Transverse colon (tissue), 3 donors: Measurements from ENCODE around the gene SLC2A4.

Experiments used
- CTCF ChIP-seq, 5 experiments: fragments of 200-600 bp in 3 of 5; fragments of 450-650 bp in 2 of 5; sonication (generic) in 3 of 5; IDR thresholded peaks; 1 replicate in 2 of 5; 2 replicates in 3 of 5; pipeline ENCODE4 v1.5.1; 2016 to 2017; ENCODE audit warnings: antibody characterized with exemption in 5 of 5, inconsistent platforms in 3 of 5, mild to moderate bottlenecking in 2 of 5, moderate library complexity in 1 of 5
- EP300 ChIP-seq: sonication (generic); formaldehyde crosslinking; IDR thresholded peaks from one replicate; pipeline ENCODE4 v1.6.1; 2017; ENCODE audit warnings: antibody characterized with exemption, low read depth

DNA sequence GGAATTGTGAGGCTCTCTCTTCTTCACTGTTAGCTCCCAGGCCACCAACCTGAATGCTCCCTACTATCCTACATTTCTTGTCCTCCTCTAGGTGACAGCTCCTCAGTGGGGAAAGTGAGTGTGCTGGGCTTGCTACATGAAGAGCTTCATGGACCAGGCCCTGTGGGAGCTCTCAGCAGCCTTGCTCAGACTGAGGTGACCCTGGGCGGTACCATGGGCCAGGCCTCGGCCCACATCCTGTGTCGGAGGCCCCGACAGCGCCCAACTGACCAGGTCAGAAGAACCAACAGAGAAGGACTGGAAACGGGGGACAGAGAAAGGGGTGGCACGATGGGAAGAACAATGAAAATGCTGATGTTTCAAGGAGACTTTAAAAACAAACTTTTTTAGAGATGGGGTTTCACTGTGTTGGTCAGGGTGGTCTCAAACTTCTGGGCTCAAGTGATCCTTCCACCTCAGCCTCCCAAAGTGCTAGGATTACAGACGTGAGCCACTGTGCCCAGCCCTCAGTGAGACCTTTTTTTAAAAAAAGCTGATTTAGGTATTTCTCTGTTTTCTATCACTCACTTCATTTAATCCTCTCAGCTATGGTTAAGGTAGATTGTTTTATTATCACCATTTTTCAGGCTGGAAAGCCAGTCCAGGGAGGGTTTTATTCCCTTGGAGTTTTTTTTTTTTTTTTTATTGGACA, 24.6 kb upstream of the SLC2A4 start:
- TF ChIP-seq EP300 (no peak), CTCF (IDR thresholded peaks at IDR 0.05) (no peak)
